GM12801 (cell line): ENCODE measurements around the gene WHAMM.

Source experiments
- TF ChIP-seq, protein P1 (sequence below): IDR thresholded peaks from one replicate; pipeline ENCODE4 v1.5.1; 2011; ENCODE audit warnings: control low read depth; ENCODE audit not compliant: insufficient read length; ENCODE audit errors: extremely low read depth

WHAMM gene

DNA sequence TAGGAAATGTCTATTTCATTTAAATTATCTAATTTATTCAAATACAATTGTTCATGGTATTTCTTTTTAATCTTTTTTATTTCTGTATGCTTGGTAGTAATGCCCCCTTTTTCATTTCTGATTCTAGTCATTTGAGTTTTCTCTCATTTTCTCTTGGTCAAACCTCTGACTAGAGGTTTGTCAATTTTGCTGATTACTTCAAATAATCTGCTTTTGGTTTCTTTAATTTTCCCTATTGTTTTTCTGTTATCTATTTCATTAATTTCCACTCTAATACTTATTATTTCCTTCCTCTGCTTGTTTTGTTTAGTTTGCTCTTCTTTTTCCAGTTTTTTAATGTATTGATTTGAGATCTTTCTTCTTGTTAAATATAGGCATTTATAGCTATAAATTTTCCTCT is 15.7 kb upstream of the WHAMM start:
- TF ChIP-seq, protein P1, sequence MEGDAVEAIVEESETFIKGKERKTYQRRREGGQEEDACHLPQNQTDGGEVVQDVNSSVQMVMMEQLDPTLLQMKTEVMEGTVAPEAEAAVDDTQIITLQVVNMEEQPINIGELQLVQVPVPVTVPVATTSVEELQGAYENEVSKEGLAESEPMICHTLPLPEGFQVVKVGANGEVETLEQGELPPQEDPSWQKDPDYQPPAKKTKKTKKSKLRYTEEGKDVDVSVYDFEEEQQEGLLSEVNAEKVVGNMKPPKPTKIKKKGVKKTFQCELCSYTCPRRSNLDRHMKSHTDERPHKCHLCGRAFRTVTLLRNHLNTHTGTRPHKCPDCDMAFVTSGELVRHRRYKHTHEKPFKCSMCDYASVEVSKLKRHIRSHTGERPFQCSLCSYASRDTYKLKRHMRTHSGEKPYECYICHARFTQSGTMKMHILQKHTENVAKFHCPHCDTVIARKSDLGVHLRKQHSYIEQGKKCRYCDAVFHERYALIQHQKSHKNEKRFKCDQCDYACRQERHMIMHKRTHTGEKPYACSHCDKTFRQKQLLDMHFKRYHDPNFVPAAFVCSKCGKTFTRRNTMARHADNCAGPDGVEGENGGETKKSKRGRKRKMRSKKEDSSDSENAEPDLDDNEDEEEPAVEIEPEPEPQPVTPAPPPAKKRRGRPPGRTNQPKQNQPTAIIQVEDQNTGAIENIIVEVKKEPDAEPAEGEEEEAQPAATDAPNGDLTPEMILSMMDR: no peak

DNA sequence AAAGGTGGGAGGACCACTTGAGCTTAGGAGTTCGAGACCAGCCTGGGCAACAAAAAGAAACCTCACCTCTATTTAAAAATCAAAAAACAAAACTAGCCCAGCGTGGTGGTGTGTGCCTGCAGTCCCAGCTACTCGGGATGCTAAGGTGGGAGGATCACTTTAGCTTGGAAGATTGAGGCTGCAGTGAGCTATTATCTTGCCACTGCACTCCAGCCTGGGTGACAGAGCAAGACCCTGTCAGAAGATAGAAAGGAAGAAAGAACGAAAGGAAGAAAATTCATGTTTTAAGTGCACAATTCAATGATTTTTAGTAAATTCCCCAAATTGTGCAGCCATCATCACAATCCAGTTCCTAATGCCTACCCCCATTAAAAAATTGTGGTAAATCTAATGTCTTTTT is 11.3 kb upstream of the WHAMM start:
- TF ChIP-seq, protein P1: no peak

DNA sequence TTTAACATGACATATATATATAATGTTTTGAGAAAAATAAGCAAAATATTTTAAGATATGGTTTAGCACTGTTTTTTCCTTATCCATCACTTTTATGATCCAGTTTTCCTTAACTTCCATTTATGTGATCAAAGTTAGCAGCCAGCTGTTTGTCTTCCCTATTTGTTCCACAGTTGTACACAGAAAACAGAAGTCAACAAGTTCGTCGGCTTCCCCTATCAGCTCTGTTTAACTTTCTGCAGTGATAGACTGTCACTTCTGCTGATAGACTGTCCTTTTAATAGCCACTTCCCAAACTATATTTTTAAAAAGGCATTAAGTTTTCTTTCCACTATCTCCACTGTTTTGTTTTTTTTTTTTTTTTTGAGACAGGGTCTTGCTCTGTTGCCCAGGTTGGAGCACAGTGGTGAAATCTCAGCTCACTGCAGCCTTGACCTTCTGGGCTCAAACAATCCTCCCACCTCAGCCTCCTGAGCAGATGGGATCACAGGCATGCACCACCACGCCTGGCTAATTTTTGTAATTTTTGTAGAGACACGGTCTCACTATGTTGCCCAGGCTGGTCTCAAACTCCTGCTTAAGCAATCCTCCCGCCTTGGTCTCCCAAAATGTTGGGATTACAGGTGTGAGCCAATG is 10.8 kb upstream of the WHAMM start:
- TF ChIP-seq, protein P1: no peak

DNA sequence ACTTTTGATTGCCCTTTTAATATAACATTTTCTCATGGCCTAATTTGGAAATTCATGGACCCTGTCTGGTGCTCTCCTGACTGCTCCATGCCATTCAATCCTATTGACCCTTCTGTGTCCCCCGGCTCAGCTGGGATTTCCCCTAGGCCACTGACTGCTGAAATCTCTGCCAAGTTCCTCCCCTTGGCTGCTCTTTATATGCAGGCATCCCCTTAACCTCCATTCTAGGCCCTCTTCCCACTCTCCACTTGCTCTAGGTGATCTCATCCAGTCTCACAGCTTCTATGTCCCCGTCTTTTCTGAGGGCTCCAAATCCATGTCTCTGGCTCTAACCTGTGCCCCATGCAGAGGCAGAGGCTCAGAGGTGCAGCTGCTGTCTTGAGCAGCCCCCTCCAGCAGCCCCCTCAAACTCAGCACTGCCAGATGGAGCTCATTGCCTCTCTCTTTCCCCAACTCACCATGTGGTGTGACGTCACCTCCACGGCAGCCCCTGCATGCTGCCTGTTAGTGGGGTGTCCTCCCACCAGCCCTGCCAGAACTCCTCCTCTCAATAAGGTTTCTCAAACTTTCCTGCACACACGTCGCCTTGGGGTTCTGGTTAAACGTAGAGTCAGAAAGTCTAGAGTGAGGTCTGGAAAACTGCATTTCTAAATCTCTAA is 10.1 kb upstream of the WHAMM start:
- TF ChIP-seq, protein P1: no peak

DNA sequence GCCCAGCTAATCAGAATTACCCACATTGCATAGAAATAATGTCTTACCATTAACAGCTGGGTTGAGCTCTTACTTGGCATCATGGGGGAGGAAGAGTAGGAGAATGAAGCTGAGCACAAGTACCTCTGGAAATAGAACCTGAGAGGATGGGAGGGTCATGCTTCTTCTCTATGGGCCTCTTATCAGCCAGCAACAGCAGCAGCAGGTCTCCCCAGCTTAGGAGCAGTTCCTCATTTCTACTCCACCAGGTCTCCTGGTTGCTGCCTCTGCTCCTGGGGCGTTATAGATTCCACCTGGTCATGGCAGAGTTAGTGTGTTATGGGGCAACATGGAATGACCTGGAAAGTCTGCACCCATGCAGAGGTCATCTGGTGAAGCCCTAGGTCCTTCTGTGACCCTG is 6.9 kb upstream of the WHAMM start:
- TF ChIP-seq, protein P1: no peak

DNA sequence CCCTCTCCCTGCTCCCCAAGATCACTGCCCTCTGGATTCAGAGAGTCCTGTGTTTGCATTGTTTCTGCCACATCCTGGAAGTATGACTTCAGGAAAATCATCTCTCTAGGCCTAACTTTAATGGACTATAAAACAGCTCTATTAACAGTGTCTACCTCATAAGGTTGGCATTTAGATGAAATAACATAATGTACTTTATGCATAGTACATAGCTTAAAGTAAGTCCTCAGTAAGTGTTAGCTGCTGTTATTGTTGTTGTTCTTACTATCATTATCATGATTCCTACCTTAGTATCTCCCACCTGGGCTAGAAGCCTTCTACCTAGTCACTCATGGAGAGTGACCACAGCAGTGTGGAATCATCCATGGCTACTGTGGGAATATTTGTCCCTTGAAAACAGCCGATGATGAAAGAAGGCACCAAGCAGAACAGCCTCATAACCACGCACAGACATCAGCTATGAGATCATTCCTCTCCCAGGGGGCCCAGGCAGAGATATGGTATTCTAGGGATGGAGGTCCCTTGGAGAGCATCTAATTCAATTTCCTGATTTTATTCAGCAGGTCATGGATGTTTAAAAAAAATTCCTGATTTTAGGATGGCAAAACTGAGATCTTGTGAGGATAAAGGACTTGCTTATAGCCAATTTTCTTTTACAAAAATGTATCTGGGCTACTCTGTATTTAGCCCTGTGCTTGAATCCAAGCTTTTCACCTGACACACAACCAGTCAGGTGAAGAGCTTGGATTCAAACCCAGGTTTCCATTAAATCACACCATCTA is 5.4 kb upstream of the WHAMM start:
- TF ChIP-seq, protein P1: no peak

DNA sequence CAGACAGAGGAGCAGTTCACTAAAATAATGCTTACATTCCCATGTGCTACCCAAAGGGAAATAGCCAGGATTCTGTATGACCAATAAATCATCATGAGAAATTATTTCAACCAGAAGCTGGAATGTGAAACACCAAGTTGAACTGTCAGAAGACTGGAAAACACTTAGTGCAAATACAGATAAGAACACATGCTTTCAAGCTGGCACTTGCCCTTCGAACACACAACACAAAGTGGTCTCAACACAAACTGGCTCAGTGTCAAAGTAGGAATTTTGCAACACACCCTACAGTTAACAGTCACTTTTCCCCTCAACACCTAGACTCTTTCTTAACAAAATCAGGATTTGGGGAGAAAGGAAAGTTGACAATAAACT is 4.9 kb upstream of the WHAMM start:
- TF ChIP-seq, protein P1: no peak
